Measurements from ENCODE around the gene KCNMB1.

DNA sequence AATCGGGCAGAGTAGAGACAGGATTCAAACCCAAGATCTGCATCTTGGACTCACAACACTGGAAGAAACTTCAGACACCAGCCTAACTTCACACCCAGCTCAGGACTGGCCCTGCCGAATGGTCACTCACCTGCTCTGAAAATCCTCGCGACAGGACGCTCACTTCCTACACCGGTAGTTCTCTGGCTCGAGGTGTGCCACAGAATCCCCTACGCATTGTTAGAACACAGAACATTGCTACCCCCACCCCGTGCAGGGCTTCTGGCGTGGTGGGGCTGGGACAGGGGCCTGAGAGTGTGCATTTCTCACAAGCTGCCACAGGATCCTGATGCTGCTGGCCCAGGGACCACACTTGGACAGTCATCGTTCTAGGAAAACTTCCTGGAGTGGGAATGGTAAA, 12.1 kb downstream of the KCNMB1 start:
- TF ChIP-seq, protein P1, sequence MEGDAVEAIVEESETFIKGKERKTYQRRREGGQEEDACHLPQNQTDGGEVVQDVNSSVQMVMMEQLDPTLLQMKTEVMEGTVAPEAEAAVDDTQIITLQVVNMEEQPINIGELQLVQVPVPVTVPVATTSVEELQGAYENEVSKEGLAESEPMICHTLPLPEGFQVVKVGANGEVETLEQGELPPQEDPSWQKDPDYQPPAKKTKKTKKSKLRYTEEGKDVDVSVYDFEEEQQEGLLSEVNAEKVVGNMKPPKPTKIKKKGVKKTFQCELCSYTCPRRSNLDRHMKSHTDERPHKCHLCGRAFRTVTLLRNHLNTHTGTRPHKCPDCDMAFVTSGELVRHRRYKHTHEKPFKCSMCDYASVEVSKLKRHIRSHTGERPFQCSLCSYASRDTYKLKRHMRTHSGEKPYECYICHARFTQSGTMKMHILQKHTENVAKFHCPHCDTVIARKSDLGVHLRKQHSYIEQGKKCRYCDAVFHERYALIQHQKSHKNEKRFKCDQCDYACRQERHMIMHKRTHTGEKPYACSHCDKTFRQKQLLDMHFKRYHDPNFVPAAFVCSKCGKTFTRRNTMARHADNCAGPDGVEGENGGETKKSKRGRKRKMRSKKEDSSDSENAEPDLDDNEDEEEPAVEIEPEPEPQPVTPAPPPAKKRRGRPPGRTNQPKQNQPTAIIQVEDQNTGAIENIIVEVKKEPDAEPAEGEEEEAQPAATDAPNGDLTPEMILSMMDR (conservative IDR thresholded peaks at IDR 0.05; ENCODE audit: low read length) = no peak
- TF ChIP-seq EZH2phosphoT487 (IDR thresholded peaks at IDR 0.05; ENCODE audit: borderline replicate concordance, low read depth, low read length) = no peak

Data from OCI-LY7 (cell line).